Measurements from ENCODE around the gene GCN1.
"Not testable (repeated sequence)": the region's sequence is repeated elsewhere in the genome, so short reads cannot be mapped to it uniquely, and the experiment has no call there.

Gene GCN1

GRCh38 chr12:120215766-120216735, 21.5 kb upstream of the GCN1 start:
- DNase-seq (ENCODE audit: low read depth in 2 of 3, low spot score in 1 of 3) = no peak

GRCh38 chr12:120215357-120215735, 20.8 kb upstream of the GCN1 start:
- no peak for DNase-seq (ENCODE audit: low read depth in 2 of 3, low spot score in 1 of 3)

DNA sequence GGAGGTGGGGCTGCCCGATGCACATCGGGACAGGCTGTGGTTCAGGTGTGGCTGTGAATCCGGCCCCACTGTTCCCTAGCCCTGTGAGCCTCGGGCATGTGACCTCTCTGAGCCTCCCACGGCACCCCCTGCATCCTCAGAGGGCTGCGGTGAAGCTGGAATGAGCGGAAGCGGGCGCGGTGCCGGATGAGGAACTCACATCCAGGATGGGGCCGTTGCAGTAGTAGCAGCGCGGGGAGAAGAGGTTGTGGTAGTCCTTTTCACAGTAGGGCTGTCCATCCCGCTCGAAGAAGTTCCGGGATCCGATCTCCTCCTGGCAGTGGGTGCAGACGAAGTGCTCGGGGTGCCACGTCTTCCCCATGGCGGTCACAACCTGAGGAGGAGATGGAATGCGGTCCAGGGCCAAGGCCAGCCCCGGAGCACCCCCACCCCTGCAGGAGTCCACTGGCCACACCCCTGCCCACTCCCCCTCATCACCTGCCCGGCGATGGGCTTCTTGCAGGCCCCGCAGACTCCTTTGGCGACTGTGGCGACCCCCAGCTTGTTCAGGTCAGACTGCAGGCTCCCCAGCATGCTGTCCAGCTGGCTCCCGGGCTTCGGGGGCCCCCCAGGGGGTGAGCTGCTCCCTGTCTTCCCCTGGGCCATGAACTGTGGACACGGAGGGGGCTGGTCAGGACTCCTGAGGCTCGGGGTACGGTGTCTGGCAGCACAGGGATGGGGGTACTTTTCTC, 20.3 kb upstream of the GCN1 start:
- no peak for DNase-seq (ENCODE audit: low read depth in 2 of 3, low spot score in 1 of 3)

DNA sequence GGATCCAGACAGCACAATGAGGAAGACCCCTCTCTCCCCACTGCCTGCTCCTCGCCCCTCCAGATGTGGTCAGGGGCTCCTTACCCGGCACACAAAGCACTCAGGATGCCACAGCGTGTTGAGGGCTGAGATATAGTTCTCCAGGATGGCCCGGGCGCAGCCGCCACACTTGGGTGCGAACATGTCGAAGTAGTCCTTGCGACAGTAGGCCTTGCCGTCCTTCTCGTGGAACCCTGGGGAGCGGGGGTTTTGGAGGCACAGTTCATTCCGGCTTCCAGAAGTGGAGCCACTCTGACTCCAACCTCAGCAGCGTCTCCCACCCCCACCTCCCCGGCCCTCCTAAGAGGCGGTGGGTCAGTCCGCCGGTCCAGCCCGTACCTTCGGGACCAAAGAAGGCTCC, 19.2 kb upstream of the GCN1 start:
- DNase-seq (ENCODE audit: low read depth in 2 of 3, low spot score in 1 of 3) = no peak

DNA sequence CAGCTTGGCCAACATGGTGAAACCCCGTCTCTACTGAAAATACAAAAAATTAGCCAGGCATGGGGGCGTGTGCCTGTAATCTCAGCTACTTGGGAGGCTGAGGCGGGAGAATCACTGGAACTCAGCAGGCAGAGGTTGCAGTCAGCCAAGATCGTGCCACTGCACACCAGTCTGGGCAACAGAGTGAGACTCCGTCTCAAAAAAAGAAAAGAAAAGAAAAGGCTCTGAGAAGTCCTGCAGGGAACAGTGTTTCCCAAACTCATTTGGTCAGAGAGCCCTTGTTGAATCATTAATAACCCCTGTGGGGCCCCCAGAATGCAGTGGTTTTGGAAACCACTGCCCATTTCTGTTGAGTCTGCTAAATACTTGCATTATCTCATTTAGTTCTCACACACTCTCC, 18.7 kb upstream of the GCN1 start:
- not testable (repeated sequence) for DNase-seq (ENCODE audit: low read depth in 2 of 3, low spot score in 1 of 3)

GRCh38 chr12:120212301-120212700, 17.8 kb upstream of the GCN1 start:
- DNase-seq (ENCODE audit: low read depth in 2 of 3, low spot score in 1 of 3) = no peak

DNA sequence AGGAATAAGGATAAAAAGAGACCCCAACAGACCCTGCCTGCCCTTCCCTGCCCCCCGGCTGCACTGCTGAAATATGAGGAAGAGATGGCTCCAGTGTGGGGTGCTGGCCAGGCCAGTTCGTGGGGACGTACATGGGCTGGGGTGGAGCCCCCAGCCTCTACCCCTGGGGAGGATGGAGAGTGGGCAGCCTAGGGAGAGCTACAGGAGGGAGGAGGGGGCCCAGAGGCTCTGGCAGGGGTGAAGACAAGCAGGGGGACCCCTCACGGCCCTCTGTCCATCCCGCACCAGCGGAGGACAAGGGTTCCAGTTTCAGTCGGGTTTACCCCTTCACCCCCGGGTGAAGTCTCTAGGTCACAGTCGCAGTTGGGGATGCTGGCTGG, 17.4 kb upstream of the GCN1 start:
- no peak for DNase-seq (ENCODE audit: low read depth in 2 of 3, low spot score in 1 of 3)

- DNase-seq (ENCODE audit: low read depth in 2 of 3, low spot score in 1 of 3) = no peak
These were observed 16.9 kb upstream of the GCN1 start for GRCh38 chr12:120211243-120211903.

DNA sequence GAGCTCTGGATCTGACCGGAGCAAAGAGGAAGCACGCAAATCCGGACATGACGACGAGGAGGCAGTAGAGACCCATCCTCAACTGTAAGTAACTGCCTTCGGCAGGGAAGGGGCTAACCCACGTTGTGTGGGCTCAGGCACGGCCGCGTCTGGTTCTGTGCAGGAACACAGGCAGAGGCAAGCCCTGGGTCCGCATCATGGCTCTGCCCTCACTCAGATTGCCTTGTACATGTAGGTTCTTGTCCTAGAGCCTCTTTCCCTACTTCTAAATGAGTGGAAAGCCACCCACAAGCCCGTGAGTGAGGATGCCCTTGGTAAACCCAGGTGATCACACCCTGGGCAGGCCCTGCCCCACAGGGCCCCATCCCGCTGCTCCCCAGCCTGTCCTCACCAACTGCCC, 15.3 kb upstream of the GCN1 start:
- DNase-seq (ENCODE audit: low read depth in 2 of 3, low spot score in 1 of 3) = no peak

- DNase-seq (ENCODE audit: low read depth in 2 of 3, low spot score in 1 of 3) = no peak
These were observed 12.7 kb upstream of the GCN1 start for GRCh38 chr12:120207227-120207626.

DNA sequence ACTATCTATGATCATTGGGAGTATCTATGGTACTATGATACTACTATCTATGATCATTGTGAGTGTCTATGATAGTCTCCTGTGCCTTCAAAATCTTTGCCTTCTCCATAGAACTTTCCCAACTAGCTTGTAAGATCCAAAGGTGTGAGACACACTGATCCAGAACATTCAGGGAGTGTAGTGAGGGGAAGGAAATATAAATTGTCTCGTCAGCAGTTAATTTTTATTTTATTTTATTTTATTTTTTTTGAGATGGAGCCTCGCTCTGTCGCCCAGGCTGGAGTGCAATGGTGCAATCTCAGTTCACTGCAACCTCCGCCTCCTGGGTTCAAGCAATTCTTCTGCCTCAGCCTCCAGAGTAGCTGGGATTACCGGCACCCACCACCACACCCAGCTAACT, 12.3 kb upstream of the GCN1 start:
- not testable (repeated sequence) for DNase-seq (ENCODE audit: low read depth in 2 of 3, low spot score in 1 of 3)

DNA sequence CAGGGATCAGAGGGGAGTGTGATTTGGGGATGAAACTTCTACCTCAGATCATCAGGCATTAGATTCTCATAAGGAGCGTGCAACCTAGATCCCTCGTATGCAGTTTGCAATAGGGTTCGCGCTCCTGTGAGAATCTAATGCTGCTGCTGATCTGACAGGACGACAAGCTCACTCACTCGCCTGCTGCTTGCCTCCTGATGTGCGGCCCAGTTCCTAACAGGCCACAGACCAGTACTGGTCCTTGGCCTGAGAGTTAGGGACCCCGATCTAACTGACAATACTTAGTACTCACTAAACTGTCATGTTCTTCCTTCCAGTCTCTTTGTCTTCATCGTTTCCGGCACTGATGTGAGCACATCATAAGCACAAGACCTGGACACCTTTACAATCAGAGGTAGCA, 11.7 kb upstream of the GCN1 start:
- no peak for DNase-seq (ENCODE audit: low read depth in 2 of 3, low spot score in 1 of 3)

DNA sequence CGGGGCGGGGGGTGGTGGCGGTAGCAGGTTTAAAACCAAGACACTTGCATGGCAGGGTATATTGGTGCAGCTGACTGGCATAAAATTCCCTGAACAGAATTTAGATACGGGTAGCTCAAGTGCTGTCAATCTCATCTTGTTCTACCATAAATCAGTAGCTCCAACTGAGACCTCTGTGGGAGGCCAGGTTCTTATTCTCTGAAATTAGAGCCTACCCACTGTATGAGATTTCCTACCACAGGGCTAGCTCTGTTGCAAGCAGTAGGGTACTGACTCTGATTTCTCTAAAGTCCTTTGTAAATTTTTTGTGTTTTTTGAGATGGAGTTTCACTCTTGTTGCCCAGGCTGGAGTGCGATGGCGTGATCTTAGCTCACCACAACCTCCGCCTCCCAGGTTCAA, 9.7 kb upstream of the GCN1 start:
- no peak for DNase-seq (ENCODE audit: low read depth in 2 of 3, low spot score in 1 of 3)

GRCh38 chr12:120200364-120200800, 5.9 kb upstream of the GCN1 start:
- DNase-seq (ENCODE audit: low read depth in 2 of 3, low spot score in 1 of 3) = no peak

DNA sequence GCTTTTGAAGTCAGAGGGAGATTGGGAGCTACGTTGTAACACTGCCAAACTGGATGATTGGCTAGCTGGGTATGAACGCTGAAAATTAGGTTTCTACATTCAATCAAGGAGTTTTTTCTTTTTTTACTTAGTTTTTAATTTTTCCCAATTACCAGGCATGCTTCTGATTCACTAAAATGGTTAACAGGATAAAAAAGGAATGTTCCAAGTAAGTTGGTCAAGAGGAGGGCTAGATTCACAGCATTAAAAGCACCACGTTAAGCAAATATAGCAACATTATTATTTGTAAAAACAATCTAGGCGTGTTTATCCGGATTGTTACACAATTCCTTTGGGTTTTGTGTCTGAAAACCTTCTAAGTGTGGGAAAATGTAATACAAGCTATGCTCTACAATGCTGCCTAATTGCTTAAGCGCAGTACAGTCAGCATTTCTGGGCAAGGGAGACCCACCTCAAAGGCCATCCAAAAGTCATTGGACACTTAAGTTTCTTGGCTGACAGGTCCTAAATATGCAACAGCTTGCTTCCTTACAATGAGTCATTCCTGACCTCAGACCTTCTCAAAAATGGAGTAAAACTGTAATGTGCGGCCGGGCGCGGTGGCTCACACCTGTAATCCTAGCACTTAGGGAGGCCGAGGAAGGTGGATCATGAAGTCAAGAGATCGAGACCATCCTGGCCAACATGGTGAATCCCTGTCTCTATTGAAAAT, 5.2 kb upstream of the GCN1 start:
- DNase-seq (ENCODE audit: low read depth in 2 of 3, low spot score in 1 of 3) = peak; percentile 20 to 43 (median 37)

GRCh38 chr12:120199025-120199424, 4.5 kb upstream of the GCN1 start:
- no peak for DNase-seq (ENCODE audit: low read depth in 2 of 3, low spot score in 1 of 3)

GRCh38 chr12:120197542-120197887, 3.0 kb upstream of the GCN1 start:
- no peak for DNase-seq (ENCODE audit: low read depth in 2 of 3, low spot score in 1 of 3)

DNA sequence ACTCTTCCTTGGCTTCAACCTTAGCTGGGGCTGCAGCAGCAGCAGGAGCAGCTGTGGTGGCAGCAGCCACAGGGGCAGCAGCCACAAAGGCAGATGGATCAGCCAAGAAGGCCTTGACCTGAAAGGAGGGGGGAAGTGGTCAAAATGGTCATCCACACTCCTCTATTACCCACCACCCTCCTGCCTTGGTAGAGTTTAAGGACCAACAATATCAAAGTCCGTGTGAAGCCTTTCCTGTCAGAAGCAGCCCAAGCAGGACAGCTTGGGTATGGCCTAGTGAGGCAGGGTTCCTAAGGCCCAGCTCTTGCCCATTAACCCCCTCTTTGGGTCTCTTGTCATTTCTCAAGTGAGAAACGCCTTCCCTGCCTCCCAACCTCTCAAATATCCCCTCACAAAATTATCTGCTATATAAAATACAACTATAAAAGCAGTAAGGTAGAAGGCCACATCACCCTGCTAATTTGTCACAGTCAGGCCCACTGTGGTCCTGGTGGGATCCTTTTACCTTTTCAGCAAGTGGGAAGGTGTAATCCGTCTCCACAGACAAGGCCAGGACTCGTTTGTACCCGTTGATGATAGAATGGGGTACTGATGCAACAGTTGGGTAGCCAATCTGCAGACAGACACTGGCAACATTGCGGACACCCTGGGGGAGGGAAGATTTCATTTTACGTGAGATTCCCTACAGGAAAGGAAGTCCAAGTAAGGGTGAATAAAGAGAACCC, 2.5 kb upstream of the GCN1 start:
- DNase-seq (ENCODE audit: low read depth in 2 of 3, low spot score in 1 of 3) = not testable (repeated sequence)

- DNase-seq (ENCODE audit: low read depth in 2 of 3, low spot score in 1 of 3) = no peak
These were observed 1.8 kb upstream of the GCN1 start for GRCh38 chr12:120196363-120196762.

- no peak for DNase-seq (ENCODE audit: low read depth in 2 of 3, low spot score in 1 of 3)
These were observed 335 bp downstream of the GCN1 start for GRCh38 chr12:120194226-120194533.

DNA sequence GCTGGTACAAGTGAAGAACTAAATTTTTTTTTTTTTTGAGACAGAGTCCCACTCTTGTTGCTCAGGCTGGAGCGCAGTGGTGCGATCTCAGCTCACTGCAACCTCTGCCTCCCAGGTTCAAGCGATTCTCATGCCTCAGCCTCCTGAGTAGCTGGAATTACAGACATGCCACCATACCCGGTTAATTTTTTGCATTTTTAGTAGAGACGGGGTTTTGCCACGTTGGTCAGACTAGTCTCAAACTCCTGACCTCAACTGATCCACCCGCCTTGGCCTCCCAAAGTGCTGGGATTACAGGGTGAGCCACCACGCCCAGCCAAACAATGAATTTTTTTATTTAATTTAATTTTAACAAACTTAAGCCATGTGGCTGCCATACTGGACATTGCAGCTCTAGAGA, 1.2 kb downstream of the GCN1 start:
- DNase-seq (ENCODE audit: low read depth in 2 of 3, low spot score in 1 of 3) = not testable (repeated sequence)
